ENCODE measurements around the gene NTRK3. TPM values are rescaled to one million over a fixed set of nuclear protein-coding genes. Genes with fewer than 3 reads are reported as not detected.
"Not testable (repeated sequence)": the region's sequence is repeated elsewhere in the genome, so short reads cannot be mapped to it uniquely, and the experiment has no call there.

Gene NTRK3
- total RNA-seq, 8 experiments from 2014 or later: 1.2 to 41.6 (median 10.7) TPM

- Histone ChIP-seq H3K4me1 (replicated peaks in 1 of 2) (peaks cover 2 to 3% of the 10 kb centered on the region in 2 donors), H3K4me3 (no peak overlapping the region), H3K27ac (no peak overlapping the region)
- WGBS, 10 experiments: 0 to 63% (median 27%) methylated on average over 1 to 3 of the region's 6 CpGs; no CpG with 5 or more reads in 4 of the 10 experiments
- peak in 4 of 8 experiments; percentile 19 to 74 (median 40) for ATAC-seq (replicated peaks in 6 of 8)
- in situ Hi-C loops (cut with MboI; ENCODE audit: low pct_unique_long_range_greater_than_20kb in 2 of 9, low sequenced_read_pairs in 9 of 9, unreplicated experiment in 9 of 9): no loop called here
These were observed 166.0 kb downstream of the NTRK3 start for GRCh38 chr15:88090481-88091011.

GRCh38 chr15:88089731-88090130, 166.8 kb downstream of the NTRK3 start:
- in situ Hi-C loops (cut with MboI; ENCODE audit: low pct_unique_long_range_greater_than_20kb in 2 of 9, low sequenced_read_pairs in 9 of 9, unreplicated experiment in 9 of 9): no loop called here
- Histone ChIP-seq H3K27ac (no peak overlapping the region), H3K4me3 (no peak overlapping the region), H3K4me1 (replicated peaks in 1 of 2) (peaks cover 2 to 3% of the 10 kb centered on the region in 2 donors)
- 6 to 100% (median 89%) methylated on average over 1 to 3 of the region's 4 CpGs; no CpG with 5 or more reads in 5 of the 10 experiments for WGBS, 10 experiments
- ATAC-seq (replicated peaks in 6 of 8): no peak

DNA sequence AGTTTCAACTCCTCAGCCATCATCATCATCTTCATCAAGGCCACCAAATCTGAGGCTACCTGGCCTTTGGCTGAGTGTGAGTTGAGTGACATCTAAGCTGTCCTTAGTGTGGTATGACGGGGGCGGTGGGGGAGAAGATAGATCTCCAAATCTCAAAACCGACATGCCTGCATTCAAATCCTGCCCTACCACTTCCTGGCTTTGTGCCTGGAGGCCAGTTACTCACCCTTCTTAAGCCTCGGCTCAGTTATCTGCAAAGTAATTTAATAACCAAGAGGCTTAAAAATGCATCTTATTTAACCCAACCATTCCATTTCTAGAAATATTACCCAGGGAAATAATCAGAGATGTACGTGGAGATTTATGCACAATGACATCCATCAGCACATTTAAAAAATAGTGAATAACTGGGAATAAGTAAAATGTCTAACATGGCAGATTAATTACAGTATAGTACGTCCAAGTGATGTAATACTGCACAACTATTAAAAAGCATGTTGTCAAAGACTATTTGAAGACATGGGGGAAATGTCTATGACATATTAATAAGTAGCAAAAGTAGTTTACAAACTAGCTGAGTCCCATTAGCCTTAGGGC, 167.4 kb downstream of the NTRK3 start:
- 0 to 87% (median 73%) methylated on average over 1 to 5 of the region's 6 CpGs for WGBS, 10 experiments
- Histone ChIP-seq H3K4me1 (replicated peaks in 1 of 2) (peaks cover 2 to 3% of the 10 kb centered on the region in 2 donors), H3K4me3 (no peak overlapping the region), H3K27ac (no peak overlapping the region)
- in situ Hi-C loops (cut with MboI; ENCODE audit: low pct_unique_long_range_greater_than_20kb in 2 of 9, low sequenced_read_pairs in 9 of 9, unreplicated experiment in 9 of 9): no loop called here
- peak in 3 of 8 experiments; percentile 33 to 63 (median 56) for ATAC-seq (replicated peaks in 6 of 8)

GRCh38 chr15:88083811-88084760, 172.5 kb downstream of the NTRK3 start:
- H3K4me3 ChIP-seq: no peak overlapping the region
- no peak for ATAC-seq (replicated peaks in 6 of 8)
- H3K4me1 ChIP-seq (replicated peaks in 1 of 2): no peaks in the 10 kb centered on the region
- WGBS, 10 experiments: 0 to 73% (median 20%) methylated on average over 1 to 5 of the region's 9 CpGs; no CpG with 5 or more reads in 1 of the 10 experiments
- H3K27ac ChIP-seq: no peak overlapping the region
- in situ Hi-C loops (cut with MboI; ENCODE audit: low pct_unique_long_range_greater_than_20kb in 2 of 9, low sequenced_read_pairs in 9 of 9, unreplicated experiment in 9 of 9): no loop called here

- H3K4me1 ChIP-seq (replicated peaks in 1 of 2): no peaks in the 10 kb centered on the region
- 9 to 100% (median 82%) methylated on average over 1 to 3 of the region's 3 CpGs; no CpG with 5 or more reads in 3 of the 10 experiments for WGBS, 10 experiments
- no peak overlapping the region for H3K4me3 ChIP-seq
- ATAC-seq (replicated peaks in 6 of 8): peak in 3 of 8 experiments; percentile 29 to 74 (median 43)
- in situ Hi-C loops (cut with MboI; ENCODE audit: low pct_unique_long_range_greater_than_20kb in 2 of 9, low sequenced_read_pairs in 9 of 9, unreplicated experiment in 9 of 9): no loop called here
- no peak overlapping the region for H3K27ac ChIP-seq
These were observed 175.9 kb downstream of the NTRK3 start for GRCh38 chr15:88080616-88081015.

GRCh38 chr15:88077296-88078020, 179.1 kb downstream of the NTRK3 start:
- Histone ChIP-seq H3K4me3 (no peak overlapping the region), H3K27ac (no peak overlapping the region), H3K4me1 (replicated peaks in 1 of 2) (peaks cover 0 to 5% of the 10 kb centered on the region in 2 donors)
- 17 to 93% (median 68%) methylated on average over 1 to 6 of the region's 12 CpGs; no CpG with 5 or more reads in 2 of the 10 experiments for WGBS, 10 experiments
- in situ Hi-C loops (cut with MboI; ENCODE audit: low pct_unique_long_range_greater_than_20kb in 2 of 9, low sequenced_read_pairs in 9 of 9, unreplicated experiment in 9 of 9): no loop called here
- ATAC-seq (replicated peaks in 6 of 8): peak in 1 of 8 experiments; percentile 41

DNA sequence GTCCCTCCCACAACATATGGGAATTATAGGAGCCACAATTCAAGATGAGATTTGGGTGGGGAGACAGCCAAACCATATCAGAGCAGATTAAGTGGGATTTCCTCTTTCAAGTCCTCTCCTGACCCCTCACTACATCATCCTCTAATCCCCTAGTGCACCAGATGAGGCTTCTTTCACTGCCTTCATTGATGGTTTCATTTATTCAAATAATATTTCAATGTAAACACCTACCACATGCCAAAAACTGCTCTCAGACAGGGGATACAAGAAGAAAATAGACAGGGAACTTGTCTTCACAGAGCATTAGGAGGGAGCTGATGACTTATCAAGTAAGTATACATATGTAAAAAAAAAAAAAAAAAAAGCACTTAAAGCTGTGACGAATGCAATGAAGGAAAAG, 180.2 kb downstream of the NTRK3 start:
- no peak overlapping the region for H3K27ac ChIP-seq
- ATAC-seq (replicated peaks in 6 of 8): peak in 3 of 8 experiments; percentile 45 to 71 (median 60)
- peaks cover 0 to 5% of the 10 kb centered on the region in 2 donors for H3K4me1 ChIP-seq (replicated peaks in 1 of 2)
- WGBS, 10 experiments: 22 to 100% (median 85%) methylated on average over 1 of the region's 1 CpG; no CpG with 5 or more reads in 4 of the 10 experiments
- in situ Hi-C loops (cut with MboI; ENCODE audit: low pct_unique_long_range_greater_than_20kb in 2 of 9, low sequenced_read_pairs in 9 of 9, unreplicated experiment in 9 of 9): no loop called here
- no peak overlapping the region for H3K4me3 ChIP-seq

GRCh38 chr15:88075102-88075501, 181.4 kb downstream of the NTRK3 start:
- Histone ChIP-seq H3K4me3 (no peak overlapping the region), H3K27ac (no peak overlapping the region), H3K4me1 (replicated peaks in 1 of 2) (peaks cover 0 to 5% of the 10 kb centered on the region in 2 donors)
- WGBS, 10 experiments: 8 to 100% (median 85%) methylated on average over 2 to 5 of the region's 6 CpGs; no CpG with 5 or more reads in 4 of the 10 experiments
- in situ Hi-C loops (cut with MboI; ENCODE audit: low pct_unique_long_range_greater_than_20kb in 2 of 9, low sequenced_read_pairs in 9 of 9, unreplicated experiment in 9 of 9): no loop called here
- ATAC-seq (replicated peaks in 6 of 8): no peak

GRCh38 chr15:88074386-88074785, 182.2 kb downstream of the NTRK3 start:
- in situ Hi-C loops (cut with MboI; ENCODE audit: low pct_unique_long_range_greater_than_20kb in 2 of 9, low sequenced_read_pairs in 9 of 9, unreplicated experiment in 9 of 9): no loop called here
- no peak for ATAC-seq (replicated peaks in 6 of 8)
- peaks cover 0 to 5% of the 10 kb centered on the region in 2 donors for H3K4me1 ChIP-seq (replicated peaks in 1 of 2)
- no peak overlapping the region for H3K4me3 ChIP-seq
- H3K27ac ChIP-seq: no peak overlapping the region
- 51 to 100% (median 87%) methylated on average over 1 to 4 of the region's 5 CpGs; no CpG with 5 or more reads in 1 of the 10 experiments for WGBS, 10 experiments

GRCh38 chr15:88073391-88073691, 183.2 kb downstream of the NTRK3 start:
- in situ Hi-C loops (cut with MboI; ENCODE audit: low pct_unique_long_range_greater_than_20kb in 2 of 9, low sequenced_read_pairs in 9 of 9, unreplicated experiment in 9 of 9): no loop called here
- H3K27ac ChIP-seq: no peak overlapping the region
- WGBS, 10 experiments: 0 to 67% (median 34%) methylated on average over 1 to 2 of the region's 2 CpGs; no CpG with 5 or more reads in 4 of the 10 experiments
- peaks cover 0 to 5% of the 10 kb centered on the region in 2 donors for H3K4me1 ChIP-seq (replicated peaks in 1 of 2)
- ATAC-seq (replicated peaks in 6 of 8): peak in 1 of 8 experiments; percentile 27
- H3K4me3 ChIP-seq: no peak overlapping the region

DNA sequence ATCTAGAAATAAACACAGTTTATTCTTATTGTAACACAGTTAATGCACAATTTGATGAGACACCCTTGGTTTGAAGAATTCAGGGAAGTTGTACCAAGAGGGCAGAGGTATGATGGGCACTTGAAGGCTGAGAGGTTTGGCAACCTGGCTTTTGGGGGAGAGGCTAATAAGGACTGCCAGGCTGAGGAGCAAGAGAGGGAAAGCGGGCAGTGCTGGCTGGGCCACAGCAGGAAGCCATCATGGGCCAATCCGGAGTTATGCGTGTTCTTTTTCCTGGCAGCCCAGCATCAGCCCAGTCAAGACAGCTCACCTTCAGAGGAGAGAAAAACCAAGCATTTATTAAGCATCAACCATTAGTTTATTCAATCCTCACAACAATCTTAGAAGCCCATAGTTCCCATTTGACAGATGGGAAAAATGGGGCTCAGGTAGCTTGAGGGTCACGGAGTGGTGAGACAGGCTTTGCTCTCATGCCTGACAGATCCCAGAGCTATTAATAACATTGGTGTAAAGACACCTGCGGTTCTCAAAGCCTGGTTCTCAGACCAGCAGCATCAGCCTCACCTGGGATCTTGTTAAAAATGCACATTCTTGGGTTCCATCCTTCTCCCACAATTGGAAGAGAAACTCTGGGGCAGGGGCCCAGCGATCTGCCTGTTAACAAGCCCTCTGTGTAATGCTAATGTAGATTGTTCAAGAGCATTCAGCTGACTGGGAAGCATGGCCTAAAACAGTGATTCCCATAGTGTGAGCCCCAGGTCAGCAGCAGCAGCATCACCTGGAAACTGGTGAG, 183.7 kb downstream of the NTRK3 start:
- WGBS, 10 experiments: 20 to 100% (median 77%) methylated on average over 1 to 4 of the region's 6 CpGs; no CpG with 5 or more reads in 3 of the 10 experiments
- in situ Hi-C loops (cut with MboI; ENCODE audit: low pct_unique_long_range_greater_than_20kb in 2 of 9, low sequenced_read_pairs in 9 of 9, unreplicated experiment in 9 of 9): no loop called here
- ATAC-seq (replicated peaks in 6 of 8): no peak
- H3K27ac ChIP-seq: no peak overlapping the region
- H3K4me3 ChIP-seq: no peak overlapping the region
- peaks cover 0 to 5% of the 10 kb centered on the region in 2 donors for H3K4me1 ChIP-seq (replicated peaks in 1 of 2)

GRCh38 chr15:88072133-88072532, 184.4 kb downstream of the NTRK3 start:
- H3K4me1 ChIP-seq (replicated peaks in 1 of 2); H3K4me3 ChIP-seq; ATAC-seq (replicated peaks in 6 of 8); H3K27ac ChIP-seq; in situ Hi-C loops (cut with MboI; ENCODE audit: low pct_unique_long_range_greater_than_20kb in 2 of 9, low sequenced_read_pairs in 9 of 9, unreplicated experiment in 9 of 9): not testable (repeated sequence)
- WGBS, 10 experiments: 17 to 91% (median 77%) methylated on average over 1 to 8 of the region's 9 CpGs
